Central memory CD8-positive, alpha-beta T cell (primary cell): ENCODE data around the gene IFNA2.

Experiments used
- ATAC-seq: fragments of 150-1000 bp; cut with Tn5 transposase; replicated peaks from 2 replicates; pipeline ENCODE4 v1.10.0; 2022; ENCODE audit warnings: mild to moderate bottlenecking, moderate FRiP score, moderate number of reproducible peaks; ENCODE audit not compliant: poor library complexity, severe bottlenecking; ENCODE audit errors: extremely low read depth
- DNase-seq, 2 donors: peaks; one replicate each; pipeline ENCODE4 v3.0.0; 2021; ENCODE audit warnings: low spot score in 2 of 2
- H3K27ac Mint-ChIP-seq: one replicate; pipeline ENCODE4 v1.8.0; 2022; ENCODE audit warnings: low read depth, mild to moderate bottlenecking, moderate library complexity, mixed read lengths
- H3K27me3 Mint-ChIP-seq: one replicate; pipeline ENCODE4 v1.8.0; 2022; ENCODE audit warnings: mixed read lengths
- H3K36me3 Mint-ChIP-seq: one replicate; pipeline ENCODE4 v1.8.0; 2022; ENCODE audit warnings: mild to moderate bottlenecking, moderate library complexity, mixed read lengths; ENCODE audit not compliant: insufficient read depth
- H3K4me1 Mint-ChIP-seq: one replicate; pipeline ENCODE4 v1.8.0; 2022; ENCODE audit warnings: mixed read lengths
- H3K4me3 Mint-ChIP-seq: one replicate; pipeline ENCODE4 v1.8.0; 2022; ENCODE audit warnings: mild to moderate bottlenecking, moderate library complexity, mixed read lengths
- H3K9me3 Mint-ChIP-seq: one replicate; pipeline ENCODE4 v1.8.0; 2022; ENCODE audit warnings: mixed read lengths

IFNA2 gene

DNA sequence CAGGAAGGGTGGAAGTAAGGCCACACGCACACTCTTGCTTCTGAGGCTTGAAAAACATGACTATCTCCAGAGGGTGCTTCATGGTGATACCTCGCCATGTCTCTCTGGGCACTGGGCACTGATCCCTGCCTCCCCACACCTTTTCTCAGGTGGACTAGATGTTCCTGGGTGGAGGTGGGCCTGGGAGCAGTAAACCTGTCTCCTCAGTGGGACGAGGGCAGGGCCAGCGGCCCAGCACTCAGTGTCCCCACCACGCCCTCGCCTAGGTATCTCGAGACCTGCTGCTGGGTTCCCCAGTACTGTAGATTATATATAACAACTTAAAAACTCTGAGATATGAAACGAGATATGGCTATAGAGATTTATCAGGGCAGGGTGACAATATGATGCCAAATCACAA lies 22.9 kb downstream of the IFNA2 start:
- peaks cover 2% of the 10 kb centered on the region for H3K36me3 Mint-ChIP-seq
- peaks cover 9% of the 10 kb centered on the region for H3K4me1 Mint-ChIP-seq
- no peak overlapping the region for H3K4me3 Mint-ChIP-seq
- H3K27me3 Mint-ChIP-seq: peaks cover 41% of the 10 kb centered on the region
- DNase-seq: no peak
- no peak overlapping the region for H3K27ac Mint-ChIP-seq
- no peaks in the 10 kb centered on the region for H3K9me3 Mint-ChIP-seq
- ATAC-seq: no peak

DNA sequence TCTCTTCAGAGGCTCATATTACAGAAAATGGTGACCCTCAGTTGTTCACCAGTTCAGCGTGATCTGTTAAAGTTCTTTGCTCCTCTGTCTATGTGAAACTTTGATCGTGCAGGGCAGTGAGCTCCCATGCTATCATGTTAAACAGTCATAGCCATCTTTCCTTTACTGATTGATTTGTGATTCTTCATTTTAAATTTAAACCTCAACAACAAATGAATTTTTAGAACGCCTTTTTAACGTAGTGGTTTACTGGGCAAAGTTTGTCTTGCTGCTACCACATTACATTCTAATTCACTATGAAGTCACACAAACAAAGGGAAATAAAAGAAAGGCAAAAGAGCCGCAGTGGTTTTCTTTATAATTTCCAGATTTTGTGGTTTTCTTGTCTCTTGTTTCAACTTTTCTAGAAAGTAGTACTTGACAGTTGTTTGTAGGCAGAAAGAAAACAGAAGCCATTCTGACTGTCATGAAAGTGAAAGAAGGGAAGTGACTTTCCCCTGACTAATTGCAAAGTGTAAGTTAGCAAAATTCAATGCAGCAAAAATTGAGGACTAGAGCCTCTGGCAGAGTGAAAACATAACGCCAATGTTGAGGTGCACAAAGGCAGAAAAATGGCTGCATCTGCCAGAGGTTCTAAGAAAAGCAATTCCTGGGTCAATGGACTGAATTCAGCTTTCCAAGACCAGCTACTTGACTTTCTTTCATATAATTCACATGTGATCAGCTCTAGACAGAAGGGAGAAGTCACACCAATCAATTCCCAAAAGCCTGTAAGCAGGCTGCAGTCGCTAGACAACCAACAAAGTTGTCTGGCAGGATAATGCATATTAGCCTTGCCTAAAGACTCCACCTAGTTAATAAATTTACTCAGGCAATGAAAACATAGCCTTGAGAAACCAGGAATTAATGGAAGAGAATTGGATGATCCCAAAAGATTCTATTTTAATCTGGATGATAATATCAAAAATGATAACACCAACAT lies 27.4 kb downstream of the IFNA2 start:
- peaks cover 2% of the 10 kb centered on the region for H3K36me3 Mint-ChIP-seq
- peak overlapping the region; percentile 56 for H3K4me3 Mint-ChIP-seq
- no peak for DNase-seq
- ATAC-seq: no peak
- H3K27ac Mint-ChIP-seq: peak overlapping the region; percentile 58
- peaks cover 12% of the 10 kb centered on the region for H3K4me1 Mint-ChIP-seq
- peaks cover 5% of the 10 kb centered on the region for H3K9me3 Mint-ChIP-seq
- peaks cover 24% of the 10 kb centered on the region for H3K27me3 Mint-ChIP-seq

DNA sequence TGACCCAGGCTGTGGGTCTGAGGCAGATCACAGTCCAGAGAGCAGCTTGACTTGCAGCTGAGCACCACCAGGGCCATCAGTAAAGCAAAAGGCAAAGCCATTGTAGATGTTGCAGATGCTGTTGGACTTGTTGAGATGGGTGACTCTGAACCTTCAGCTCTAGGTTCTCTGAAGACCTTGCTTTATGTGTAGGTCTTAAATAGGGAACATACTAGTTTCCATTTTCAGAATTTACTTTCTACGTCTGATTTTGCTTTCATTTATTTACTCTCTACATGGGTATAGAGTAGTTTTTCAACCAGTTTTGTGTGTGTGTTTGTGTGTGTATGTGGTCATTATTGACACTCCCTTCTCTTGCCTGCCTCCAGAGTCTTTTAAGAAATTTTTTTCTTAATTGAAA lies 34.4 kb downstream of the IFNA2 start, which contains the start of gene IFNA6:
Gene IFNA6 (minus strand): TSS at position 101 of the 400 bp plus-strand sequence. CDS start 0 bp downstream, at position 101.
- H3K36me3 Mint-ChIP-seq: no peaks in the 10 kb centered on the region
- H3K27ac Mint-ChIP-seq: no peak within 1 kb of the TSS
- H3K9me3 Mint-ChIP-seq: peaks cover 5% of the 10 kb centered on the region
- DNase-seq: no peak
- peaks cover 68% of the 10 kb centered on the region for H3K27me3 Mint-ChIP-seq
- no peak within 1 kb of the TSS for H3K4me3 Mint-ChIP-seq
- H3K4me1 Mint-ChIP-seq: no peaks in the 10 kb centered on the region
- no peak for ATAC-seq

DNA sequence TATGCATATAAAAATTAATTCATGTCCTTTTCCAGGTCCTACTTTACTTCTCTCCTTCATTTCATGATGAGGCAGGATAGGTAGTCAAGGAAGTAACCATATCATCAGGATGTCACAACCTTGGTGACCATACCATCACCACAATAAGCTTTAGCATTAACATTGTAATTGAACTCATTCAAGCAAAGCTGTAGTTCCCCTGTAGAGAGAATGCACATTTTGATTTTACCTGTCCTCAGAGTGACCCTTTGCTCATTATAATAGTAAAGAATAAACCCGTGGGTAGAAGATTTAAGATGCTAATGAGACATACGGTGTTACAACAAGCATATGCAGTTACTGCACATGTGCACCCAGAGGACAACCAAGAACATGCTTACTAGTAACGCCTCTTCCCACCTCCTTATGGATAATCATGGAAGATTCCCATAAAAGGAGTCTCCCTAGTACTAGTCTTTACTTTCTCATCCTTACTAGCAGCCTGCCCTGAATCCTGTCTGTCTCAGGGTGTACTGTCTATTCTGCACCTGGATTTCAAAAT lies 36.7 kb downstream of the IFNA2 start:
- Mint-ChIP-seq H3K27me3 (peaks cover 71% of the 10 kb centered on the region), H3K4me1 (no peaks in the 10 kb centered on the region), H3K36me3 (no peaks in the 10 kb centered on the region), H3K4me3 (no peak overlapping the region), H3K9me3 (no peaks in the 10 kb centered on the region), H3K27ac (no peak overlapping the region)
- DNase-seq: no peak
- ATAC-seq: no peak

DNA sequence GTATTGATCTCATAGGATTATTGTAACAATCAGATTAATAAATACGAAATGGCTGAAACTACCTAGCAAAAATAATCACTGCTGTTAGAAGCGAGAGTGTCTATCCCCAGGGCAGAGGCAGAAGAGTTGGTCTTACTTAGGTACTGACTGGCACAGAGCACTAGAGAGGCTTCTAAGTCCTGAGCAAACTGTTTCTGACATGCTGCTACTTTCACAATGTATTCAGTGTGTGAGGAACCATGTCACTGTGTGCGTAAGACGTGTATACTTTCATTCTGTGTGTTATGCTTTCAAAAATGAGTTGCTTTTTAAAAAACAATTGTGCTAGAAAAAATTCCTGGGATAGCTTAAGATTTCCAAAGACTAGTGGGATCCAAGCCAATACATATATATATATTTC lies 44.5 kb downstream of the IFNA2 start:
- Mint-ChIP-seq H3K27ac (no peak overlapping the region), H3K36me3 (no peaks in the 10 kb centered on the region), H3K9me3 (no peaks in the 10 kb centered on the region), H3K4me3 (no peak overlapping the region), H3K27me3 (peaks cover 66% of the 10 kb centered on the region), H3K4me1 (peaks cover 10% of the 10 kb centered on the region)
- no peak for ATAC-seq
- DNase-seq: no peak

DNA sequence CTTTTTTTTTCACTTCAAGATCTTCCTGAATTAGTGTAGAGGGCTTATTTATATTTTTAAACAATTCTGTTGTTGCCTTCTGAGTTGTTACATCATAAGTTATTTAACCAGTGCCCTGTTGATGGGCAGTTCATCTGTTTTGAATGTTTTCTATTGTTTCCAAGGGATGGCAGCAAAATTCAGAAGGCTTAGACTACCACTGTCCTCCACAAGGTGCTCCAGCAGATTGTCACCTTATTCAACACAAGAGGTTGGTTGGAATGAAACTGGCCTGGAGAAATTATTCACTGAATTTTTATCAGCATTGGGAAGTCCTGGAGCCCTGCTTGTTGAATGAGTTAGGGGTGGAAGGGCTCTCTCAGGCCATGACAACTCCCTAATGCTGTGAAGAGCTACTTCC lies 48.7 kb downstream of the IFNA2 start:
- Mint-ChIP-seq H3K27me3 (peaks cover 23% of the 10 kb centered on the region), H3K9me3 (no peaks in the 10 kb centered on the region), H3K27ac (no peak overlapping the region), H3K4me3 (peak overlapping the region; percentile 86), H3K36me3 (peaks cover 7% of the 10 kb centered on the region), H3K4me1 (peaks cover 38% of the 10 kb centered on the region)
- ATAC-seq (no peak), DNase-seq (no peak)

DNA sequence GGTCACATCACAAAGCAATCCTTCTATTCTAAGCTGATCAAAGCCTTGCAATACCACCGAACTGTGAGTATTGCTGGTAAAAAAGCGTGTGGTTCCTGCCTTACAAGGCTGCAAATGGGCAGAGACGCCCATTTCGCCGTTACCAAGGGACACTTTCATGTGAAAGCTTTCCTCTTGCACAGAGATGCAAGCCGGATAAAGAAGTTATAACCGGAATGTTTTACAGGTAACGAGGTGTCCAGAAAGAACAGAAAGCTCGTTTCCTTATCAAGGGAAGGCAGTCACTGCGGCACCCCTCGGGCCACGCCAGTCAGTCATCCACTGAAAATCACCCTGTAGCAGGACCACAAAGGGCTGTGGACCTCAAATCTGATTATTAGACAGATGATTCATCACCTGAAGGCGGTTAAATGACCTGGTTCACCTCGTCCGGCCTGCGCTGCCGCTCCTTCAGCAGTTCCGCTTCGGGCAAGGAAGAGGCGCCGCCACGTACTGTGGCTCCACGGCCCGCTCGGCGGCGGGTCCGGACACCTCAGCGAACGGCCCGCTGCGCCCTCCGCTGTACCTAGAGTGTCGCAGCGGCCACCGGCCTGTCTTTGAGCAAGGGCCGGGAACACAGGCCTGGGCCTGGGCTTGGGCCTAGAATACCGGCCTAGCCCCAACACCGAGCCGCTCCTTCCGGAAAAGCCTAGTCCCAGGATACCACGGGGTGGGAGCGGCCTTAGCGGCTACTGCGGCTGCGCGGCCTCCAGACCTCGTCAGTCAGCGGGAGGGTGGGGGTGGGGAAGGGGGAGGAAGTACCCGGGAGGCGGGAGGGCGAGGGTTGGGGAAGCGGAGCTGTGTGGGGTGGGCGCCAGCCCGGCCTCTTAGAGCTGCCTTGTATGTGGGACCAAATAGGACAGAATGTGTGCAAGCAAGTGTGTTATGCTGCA lies 50.2 kb downstream of the IFNA2 start, which contains the start of gene KLHL9:
Gene KLHL9 (minus strand): TSS at position 704 of the 932 bp plus-strand sequence. CDS start 545 bp downstream, at position 159.
- Mint-ChIP-seq H3K4me3 (peak within 1 kb of the TSS; percentile 86), H3K27ac (peak within 1 kb of the TSS; percentile 91), H3K4me1 (peaks cover 49% of the 10 kb centered on the region), H3K36me3 (peaks cover 9% of the 10 kb centered on the region), H3K27me3 (peaks cover 11% of the 10 kb centered on the region), H3K9me3 (no peaks in the 10 kb centered on the region)
- peak; percentile 64 to 76 for DNase-seq
- ATAC-seq: peak; percentile 83
